GM18505 (cell line): ENCODE results near the gene DOK3.
"Not testable (repeated sequence)": the region's sequence is repeated elsewhere in the genome, so short reads cannot be mapped to it uniquely, and the experiment has no call there.

ENCODE experiments used
- ATAC-seq: cut with Tn5 transposase; IDR thresholded peaks from one replicate; pipeline ENCODE4 v1.9.1; 2021; ENCODE audit not compliant: unreplicated experiment
- POLR2A ChIP-seq: IDR thresholded peaks from 4 replicates; pipeline ENCODE4 v1.6.1; 2011; ENCODE audit warnings: borderline replicate concordance; ENCODE audit not compliant: insufficient read depth, insufficient read length; ENCODE audit errors: extremely low read depth

The DOK3 gene

GRCh38 chr5:177495243-177496060 lies 14.2 kb downstream of the DOK3 start:
- no peak for ATAC-seq

GRCh38 chr5:177494346-177495195 lies 15.1 kb downstream of the DOK3 start:
- TF ChIP-seq POLR2A = no peak
- ATAC-seq = no peak

More at GRCh38 chr5:177495243-177496060, 14.2 kb downstream of the DOK3 start:
- TF ChIP-seq POLR2A = no peak

GRCh38 chr5:177493795-177494345 lies 15.8 kb downstream of the DOK3 start:
- TF ChIP-seq POLR2A = no peak
- ATAC-seq = no peak

- no peak for ATAC-seq
- TF ChIP-seq POLR2A = no peak
Measured at GRCh38 chr5:177492841-177493240, 16.8 kb downstream of the DOK3 start.

GRCh38 chr5:177491983-177492746 lies 17.5 kb downstream of the DOK3 start:
- no peak for ATAC-seq
- TF ChIP-seq POLR2A = no peak

- TF ChIP-seq POLR2A = no peak
- ATAC-seq = no peak
Measured at GRCh38 chr5:177491429-177491945, 18.1 kb downstream of the DOK3 start.

GRCh38 chr5:177490992-177491391 lies 18.6 kb downstream of the DOK3 start:
- ATAC-seq = no peak
- TF ChIP-seq POLR2A = no peak

GRCh38 chr5:177490311-177490991 lies 19.2 kb downstream of the DOK3 start:
- no peak for TF ChIP-seq POLR2A
- no peak for ATAC-seq

GRCh38 chr5:177489119-177489716 lies 20.4 kb downstream of the DOK3 start:
- no peak for ATAC-seq
- TF ChIP-seq POLR2A = no peak

GRCh38 chr5:177487975-177488374 lies 21.7 kb downstream of the DOK3 start:
- no peak for TF ChIP-seq POLR2A
- no peak for ATAC-seq

GRCh38 chr5:177487144-177487543 lies 22.5 kb downstream of the DOK3 start:
- no peak for TF ChIP-seq POLR2A
- ATAC-seq = no peak

- no peak for ATAC-seq
- TF ChIP-seq POLR2A = no peak
Measured at GRCh38 chr5:177486256-177486655, 23.4 kb downstream of the DOK3 start.

- ATAC-seq = not testable (repeated sequence)
Measured at GRCh38 chr5:177485753-177486152, 23.9 kb downstream of the DOK3 start.
